Activated CD4-positive, alpha-beta T cell treated with anti-CD3 and anti-CD28 coated beads for 4 hours (primary cell): ENCODE results near the gene SCFD2.

Experiments used
- DNase-seq, 2 donors: peaks; one replicate each; pipeline ENCODE4 v3.0.0-alpha.2; 2020

The SCFD2 gene

DNA sequence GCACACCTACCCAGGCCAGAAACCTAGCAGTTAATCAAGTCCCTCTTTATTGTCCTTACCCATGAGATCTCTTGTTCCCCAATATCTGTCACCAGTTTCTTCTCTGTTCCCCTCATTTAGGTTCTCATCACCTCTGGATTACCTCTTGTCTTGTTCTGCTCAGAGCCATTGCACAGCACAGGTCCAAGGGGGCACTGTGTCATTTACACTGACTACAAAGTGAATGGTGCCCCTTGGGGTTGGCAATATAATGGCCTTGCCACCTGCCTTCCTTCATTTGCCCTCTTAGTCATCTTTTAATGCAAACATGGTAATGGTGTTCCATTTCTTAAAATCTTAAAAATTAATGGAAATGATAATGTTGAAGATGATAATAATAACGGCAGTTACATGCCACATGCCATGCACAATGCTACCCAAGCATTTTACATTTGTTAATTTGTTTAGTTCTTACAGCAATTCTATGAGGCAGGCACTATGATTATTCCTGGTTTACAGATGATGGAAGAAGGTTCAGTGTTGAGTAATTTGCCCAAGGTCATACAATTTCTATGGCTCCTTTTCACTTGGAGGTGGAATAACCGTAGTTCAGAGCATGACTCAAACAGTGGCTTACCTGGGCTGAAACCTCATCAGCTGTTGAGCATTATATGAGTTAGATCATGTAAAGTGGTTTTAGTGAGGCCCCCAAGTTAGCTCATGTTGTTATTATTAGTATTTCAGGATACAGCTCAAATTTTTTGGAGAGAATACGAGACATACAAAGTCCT is 385.9 kb downstream of the SCFD2 start:
- DNase-seq: no peak

DNA sequence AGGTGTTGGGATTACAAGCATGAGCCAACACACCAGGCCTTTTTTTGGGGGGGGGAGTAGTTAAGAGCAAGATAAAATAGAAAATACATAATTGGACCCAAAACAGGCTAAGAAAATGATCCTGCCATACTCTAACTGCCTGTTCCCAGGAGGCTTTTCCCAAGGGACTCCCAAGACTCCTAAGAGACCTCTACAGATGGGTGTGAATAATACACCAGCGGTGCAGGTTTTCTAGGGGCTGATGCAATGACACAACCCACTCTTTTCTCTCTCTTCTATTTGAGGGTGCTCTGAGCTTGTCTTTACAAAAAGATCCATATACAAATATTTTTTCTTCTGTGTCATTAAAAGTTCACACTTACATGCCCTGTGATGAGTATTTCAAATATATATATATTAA is 386.8 kb downstream of the SCFD2 start:
- no peak for DNase-seq

DNA sequence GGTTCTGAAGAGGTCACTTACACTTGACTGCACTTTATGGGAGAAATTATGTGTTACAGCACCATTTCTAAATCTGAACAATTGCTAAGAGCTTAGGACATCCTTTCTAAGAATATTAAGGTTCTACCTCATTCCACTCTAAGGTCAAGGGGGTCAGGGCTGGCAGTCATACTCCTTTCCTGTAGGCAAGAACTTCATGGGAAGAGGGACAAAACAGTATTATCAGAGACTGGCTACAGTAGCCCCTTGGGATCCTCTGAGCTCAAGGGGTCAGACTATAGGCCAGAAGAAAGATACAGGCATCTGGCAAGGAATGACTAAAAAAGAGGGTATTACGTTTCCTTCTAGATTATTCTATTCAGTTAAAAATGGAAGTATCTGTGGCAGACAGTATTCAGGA is 388.6 kb downstream of the SCFD2 start:
- no peak for DNase-seq

DNA sequence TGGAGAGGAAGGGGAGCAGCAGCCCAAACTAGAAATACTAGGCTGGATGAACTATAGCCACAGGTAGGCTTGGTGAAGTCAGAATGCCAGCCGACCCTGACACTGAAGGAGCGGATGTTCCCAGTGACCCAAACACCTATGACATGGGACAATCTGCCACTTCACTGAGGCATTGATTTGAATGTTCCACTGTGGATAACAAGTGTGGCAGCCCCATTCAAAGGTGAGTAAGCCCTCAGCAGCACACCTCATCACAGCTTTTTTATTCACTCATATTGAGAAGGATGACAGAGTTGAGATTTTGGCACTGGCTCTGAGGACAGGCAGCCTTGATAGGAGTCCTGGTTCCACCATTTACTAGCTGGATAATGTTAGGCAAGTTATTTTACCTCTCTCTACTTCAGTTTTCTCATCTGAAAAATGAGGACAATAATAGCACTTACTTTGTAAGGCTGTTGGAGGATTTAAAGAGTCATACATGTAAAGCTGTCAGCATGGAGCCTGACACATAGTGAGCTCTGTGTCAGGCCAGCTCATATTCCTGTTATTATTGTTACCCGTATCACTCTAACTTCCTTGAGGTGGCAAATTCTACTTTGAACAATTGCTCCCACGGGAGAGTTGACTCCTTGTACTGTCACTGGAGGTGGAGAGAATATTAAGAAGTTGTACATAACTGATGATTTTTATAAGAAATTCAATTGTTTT is 389.2 kb downstream of the SCFD2 start:
- DNase-seq: no peak

DNA sequence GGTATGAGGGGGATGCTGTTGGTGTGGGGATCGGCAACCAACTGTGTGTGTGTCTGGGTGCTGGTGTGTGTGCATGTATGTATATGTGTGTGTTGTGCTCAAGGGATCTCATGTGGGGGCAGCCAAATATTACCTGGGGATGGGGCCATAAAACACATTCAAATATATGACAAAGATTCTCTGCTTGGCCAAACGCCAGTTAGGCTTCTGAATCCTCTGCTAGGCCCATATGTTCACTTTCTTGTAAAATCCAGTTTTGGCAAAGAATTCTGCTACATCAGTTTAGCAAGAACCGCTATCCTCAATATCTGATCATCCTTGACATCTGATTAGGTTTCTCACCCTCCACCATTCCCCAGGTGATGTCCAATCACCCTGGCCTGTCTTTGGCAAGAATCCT is 397.2 kb downstream of the SCFD2 start:
- DNase-seq: no peak

DNA sequence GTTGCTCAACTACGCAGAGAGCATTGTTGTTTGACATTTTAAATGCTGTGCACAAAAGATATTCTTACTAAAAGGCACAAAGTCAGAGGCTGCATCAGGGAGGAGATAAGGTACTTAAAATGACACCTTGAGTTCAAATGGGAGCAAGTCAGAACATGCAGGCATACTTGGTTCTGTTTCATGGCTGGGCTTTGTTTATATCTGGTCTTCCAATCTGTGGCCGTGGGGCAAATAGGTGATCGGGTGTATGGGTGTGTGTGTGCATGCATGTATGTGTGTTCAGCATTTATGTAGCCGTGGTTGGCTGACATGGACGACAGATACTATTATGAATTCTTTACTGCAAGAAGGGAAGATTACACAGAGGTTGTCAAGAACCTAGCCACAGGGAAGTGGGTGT is 397.6 kb downstream of the SCFD2 start:
- DNase-seq: no peak

DNA sequence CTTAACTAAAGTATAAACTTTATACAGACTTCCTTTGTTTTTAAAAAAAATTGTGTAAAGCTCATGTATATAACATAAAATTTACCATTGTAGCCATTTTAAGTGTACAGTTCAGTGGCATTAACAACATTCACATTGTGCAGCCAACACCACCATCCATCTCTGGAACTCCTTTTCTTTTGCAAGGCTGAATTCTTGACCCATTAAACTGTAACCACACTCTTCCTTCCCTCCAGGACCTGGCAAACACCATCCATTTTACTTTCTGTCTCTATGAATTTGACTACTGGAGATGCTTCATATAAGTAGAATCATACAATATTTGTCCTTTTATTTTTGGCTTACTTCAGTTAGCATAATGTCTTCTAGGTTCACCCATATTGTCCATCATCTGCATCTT is 399.1 kb downstream of the SCFD2 start:
- DNase-seq: no peak

DNA sequence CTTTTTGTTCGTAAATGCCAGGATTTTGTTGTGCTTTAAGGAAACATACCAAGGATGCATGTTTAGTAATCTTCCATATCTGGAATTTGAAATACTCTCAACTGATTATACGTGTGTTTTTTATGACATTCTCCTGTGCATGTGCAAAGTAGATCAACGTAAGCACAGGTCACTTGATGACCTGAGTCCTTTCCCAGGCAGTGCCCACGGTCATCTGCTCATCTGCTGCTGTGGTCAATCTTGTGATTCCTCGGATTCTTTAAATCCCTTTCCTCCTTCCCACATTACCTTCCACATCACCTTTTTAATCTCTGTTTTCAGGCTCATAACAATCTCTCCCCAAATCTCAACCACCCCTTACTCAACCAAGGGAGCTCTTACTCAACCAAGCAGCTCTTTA is 399.7 kb downstream of the SCFD2 start:
- no peak for DNase-seq

DNA sequence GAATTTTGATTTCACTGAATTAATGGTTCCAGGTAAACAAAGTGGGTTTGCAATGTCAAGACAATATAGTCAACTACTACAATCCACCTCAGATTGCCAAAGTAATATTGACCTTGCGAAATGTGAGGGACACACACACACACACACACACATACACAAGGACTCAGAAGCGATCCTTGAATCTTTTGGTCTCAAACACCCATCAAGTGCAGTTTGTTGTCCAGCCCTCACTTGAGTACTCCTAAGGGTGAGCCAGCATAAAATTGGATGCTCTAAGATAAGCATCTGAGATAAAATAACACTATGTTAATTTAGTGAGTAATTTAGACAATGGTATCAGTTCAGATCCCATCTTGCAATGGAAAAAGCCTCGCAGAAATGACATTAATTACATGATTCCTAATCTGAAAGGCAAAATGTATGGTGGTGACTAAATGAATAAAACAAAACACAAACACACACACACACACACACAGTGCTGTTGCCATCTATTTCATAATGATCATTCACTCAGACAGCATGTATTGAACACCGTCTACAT is 401.2 kb downstream of the SCFD2 start:
- no peak for DNase-seq

DNA sequence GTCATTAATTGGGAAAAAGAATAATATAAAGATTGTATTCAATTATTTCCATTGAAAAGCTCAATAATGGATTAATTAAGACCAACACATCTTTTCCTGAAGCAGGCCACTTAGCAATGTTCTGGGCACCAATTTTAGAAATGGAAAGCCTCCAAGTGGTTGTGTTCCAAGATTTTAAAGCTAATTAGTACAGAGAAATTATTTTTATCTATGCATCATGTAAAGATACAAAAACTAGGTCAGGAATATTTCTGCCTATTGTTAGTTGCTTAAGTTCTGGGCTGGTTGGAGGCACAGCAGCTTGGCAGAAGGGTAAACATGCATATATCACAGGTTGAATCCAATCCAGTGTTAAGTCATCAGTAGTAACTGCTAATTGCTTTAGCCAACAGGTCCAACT is 401.9 kb downstream of the SCFD2 start:
- no peak for DNase-seq

DNA sequence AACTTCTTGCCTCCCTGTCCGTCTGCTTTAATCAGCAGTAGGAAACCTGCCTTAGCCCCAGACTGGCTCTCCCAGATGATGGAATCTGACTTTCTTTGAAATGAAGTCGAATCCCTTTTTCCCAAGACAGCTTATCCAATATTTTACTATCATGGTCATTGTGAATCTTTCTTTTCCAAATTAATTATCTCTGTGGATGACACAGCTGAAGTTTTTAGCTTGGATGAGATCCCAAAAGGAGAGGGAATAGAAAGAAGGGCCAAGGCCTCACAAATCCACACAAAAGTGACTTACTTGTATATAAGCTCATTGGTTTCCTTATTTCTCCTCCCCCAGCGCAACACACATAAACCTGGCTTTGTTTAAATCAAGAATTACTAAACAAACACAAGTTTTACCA is 403.1 kb downstream of the SCFD2 start:
- no peak for DNase-seq

DNA sequence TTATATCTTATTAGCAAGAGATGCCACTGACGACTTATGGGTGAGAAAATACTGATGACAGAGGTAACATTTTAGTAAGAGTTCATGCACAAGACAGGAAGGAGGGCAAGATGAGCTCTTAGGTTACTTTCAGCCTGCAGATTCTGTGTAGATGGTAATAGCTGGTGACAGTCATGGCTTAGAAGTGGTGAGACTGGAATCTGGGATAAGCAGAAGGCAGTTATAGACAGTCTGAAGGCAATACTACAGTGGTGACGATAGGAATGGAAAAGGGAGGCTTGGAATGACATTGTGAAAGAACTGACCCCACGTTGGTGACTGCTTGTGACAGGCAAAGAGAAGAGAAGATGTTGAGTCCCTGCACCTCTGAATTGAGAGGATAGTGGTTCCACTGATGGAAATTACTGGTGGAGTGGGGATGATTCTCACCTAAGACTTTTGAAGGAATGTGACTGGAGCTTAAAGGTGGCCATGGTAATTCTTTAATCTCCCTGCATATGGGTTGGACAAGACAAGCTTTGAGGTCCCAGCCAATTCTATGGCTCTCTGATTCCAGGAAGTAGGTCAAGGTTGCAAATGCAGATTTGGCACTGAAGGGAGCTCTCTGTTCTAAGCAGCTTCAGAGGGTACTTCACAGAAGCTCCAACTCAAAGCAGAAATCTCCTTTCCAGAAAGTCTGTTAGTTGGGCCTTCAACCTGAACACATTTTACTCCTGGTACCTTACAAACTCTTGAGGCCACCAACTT is 404.0 kb downstream of the SCFD2 start:
- no peak for DNase-seq

DNA sequence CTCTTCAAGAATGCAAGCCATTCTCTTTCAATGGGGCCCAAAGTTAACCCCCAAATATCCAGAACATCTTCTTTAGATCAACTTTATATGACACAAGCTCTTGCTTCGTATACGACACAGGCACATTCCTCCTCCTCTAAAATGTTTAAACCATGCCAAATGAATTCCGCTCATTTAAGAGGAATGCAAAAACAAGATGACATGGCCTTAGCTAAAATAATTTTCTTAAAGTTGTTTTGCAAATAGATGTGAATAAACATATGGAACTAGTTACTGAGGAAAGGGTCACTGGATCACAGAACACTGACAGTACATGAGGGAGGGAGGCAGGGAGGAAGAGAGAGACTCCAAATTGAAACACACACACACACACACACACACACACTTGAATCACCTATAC is 406.3 kb downstream of the SCFD2 start:
- DNase-seq: no peak

DNA sequence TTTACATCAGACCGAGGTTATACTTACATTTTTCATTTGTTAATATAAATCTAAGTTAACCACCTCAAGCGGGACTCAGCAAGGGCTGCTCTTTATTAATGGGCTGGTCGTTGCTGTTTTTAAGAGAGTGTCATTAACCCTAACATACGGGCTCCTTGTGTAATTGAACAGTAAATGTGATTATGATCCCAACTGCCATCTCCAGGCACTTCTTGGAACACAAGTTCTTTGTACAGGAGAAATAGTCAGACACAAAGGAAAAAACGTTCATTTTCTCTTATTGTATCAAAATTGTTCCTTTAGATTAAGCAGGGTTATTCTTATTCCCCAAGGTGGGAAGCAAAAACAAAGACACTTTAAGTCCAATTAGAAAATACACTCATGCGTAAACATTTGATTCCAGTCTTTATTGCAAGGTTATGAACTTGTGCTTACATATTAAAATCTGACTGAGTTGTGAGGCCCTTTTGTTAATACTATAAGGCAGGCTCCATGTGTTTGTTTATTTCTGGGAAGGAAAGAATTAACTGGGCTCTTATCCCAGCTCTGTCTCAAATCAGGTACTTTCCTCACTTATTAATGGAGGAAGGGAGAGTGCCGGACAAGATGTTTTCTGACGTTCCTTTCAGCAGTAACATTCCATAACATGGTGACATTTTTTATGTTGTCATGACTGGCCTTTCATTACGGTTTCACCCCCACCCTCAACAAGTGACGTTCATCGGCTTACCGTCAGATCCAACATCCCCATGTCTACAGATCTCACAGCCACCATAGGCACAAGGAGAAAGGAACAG is 407.8 kb downstream of the SCFD2 start:
- DNase-seq: no peak

DNA sequence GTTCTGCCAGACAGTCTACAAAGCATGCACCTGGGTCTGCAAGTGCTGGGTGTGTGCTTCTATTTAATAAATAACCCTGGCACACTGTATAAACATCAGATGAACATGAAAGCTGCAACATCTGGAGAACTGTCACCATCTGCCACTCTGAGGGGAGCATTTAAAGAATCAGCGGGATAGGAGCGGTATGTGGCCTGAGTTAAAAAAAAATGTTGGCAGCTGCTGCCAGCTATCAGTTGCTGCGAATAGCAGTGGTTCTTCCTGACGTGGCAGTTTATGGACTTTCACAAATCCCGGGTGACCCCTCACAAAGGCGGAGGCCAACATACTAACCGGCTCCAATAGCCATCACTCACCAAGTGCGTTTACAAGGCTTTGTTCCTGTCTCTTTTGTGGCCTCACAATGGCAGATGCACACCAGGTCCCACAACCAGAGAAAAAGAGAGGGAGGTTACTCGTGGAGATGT is 408.6 kb downstream of the SCFD2 start:
- DNase-seq: no peak

DNA sequence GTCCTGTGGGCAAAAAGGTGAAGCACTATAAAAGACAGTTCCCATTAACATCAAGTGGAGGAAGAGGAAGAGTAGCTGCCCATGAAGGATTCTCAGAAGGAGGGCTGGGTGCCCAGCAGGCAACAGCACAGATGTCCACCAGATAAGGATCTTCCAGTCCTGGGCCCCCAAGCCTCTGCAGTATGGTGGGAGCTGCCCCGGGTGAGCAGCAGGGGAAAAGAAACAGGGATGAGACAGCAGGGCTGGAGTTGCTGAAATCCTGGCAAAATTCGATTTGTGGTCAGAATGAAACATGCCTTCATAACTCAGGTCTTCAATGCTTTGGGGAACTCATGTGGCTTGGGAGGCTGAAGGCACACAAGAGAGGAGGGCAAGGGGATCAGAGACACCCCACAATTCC is 409.2 kb downstream of the SCFD2 start:
- DNase-seq: no peak

DNA sequence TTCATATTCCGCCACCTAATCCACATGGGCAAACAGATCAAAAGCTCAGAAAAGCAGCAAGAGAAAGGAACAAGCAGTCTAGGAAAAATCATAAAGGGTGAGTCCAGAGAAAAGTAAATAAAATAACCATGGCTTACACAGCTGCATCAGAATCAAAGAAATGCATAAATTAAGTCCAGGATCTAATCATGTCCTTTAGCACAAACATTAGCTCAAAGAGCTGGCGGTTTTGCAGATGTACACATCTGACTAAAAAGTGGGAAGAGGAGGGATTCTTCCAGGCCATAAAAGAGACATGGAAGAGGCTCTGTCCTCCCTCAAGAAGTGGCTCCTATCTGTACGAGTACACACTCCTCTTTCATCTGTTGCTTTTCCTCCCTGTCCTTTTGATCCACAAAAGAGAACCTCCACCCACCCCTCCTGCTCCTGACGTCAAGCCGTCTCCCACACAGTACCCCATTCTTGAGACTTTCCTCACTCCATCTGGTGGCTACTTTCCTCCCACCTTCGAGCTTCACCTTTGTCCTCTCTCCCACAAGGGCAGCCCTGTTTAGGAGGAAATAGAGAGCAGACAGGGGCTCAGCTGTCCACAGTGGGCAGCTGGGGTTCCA is 411.2 kb downstream of the SCFD2 start:
- DNase-seq: no peak

DNA sequence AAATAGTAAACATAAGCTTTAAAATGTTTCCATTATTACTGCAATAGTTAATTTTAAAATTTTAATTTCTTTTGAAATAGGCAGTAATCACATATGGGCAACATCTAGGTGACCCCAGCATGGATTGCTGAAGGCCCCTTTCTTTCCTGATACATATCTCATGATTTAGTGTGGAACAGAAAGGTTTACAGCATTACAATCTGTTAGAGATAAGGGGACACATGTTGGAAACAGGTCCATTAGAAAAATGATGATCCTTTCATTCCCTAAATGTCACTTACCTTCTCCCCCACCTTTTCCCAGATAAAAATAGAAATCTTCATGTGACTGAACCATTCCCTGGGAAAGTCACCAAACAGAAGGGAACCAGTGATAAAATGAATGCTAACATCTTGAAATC is 413.3 kb downstream of the SCFD2 start:
- no peak for DNase-seq

DNA sequence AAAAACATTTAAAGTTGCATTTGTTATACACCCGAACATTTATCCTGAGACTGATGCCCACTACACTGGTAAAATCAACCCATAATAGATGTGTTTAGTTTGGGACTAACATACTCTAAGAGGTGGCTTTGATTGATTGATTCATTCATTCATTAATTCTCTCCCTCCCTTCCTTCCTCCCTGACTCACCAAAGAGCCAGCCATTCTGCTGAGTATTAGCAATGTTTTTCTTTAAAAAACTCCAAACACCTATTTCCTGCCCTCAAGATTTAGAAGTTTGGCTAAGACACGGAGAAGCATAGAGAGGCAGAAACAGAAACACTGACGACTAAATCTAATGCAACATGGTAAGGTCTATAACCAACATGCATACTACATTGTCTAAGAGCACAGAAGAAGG is 414.8 kb downstream of the SCFD2 start:
- no peak for DNase-seq

DNA sequence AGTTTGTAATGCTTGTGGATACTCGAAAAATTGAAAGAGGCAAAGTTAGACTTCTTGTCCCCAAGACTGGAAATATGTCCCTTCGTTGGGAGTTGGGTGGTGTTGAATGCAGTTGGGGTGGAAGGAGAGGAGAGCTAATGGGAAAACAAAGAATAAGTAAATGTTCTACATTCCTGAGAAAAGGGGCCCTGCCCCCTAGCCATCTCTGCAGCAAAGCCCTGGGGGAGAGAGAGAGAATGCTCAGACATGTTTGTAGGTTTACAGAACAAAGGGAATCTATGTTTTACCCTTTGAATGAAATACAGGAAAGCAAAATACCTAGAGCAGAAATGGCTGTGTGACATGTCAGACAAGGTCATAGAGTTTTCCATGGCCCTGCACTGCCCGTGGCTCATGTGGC is 415.6 kb downstream of the SCFD2 start:
- DNase-seq: no peak

DNA sequence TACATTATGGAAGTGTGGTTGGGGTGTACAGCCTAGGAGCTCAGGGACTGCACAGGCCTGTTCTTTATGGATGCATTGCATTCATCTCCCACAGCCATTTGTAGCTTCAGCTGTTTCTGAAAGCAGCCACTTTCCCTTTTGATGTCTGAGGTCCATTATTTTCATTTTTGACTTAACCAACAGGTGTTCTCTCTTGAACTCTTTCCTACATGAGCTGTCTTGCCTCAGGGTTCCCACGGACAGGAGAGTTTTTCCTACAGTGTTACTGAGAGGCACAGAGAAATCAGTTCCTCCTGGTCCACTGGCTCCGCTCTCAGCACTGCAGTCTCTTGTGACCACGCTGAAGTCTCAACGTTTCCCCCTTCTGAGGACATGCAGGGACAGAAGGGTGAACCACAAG is 416.5 kb downstream of the SCFD2 start:
- DNase-seq: no peak

DNA sequence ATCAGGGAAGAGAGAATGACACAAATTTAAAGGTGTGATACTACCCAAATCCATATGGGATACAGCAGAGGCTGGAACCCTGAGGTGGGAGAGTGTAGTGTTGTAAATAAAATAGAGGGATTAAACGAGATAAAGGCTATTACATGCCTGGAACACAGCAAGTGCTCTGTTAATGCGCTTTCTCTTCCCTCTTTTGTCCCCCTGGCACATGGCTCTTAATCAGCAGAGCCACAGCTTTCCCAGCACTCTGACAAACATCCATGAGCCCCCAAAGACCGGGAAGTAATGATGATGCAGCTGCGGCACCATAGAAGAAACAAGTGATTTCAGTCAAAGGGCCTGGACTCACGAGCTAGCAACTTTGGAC is 417.8 kb downstream of the SCFD2 start:
- DNase-seq: no peak
